H9 (cell line): Measurements from ENCODE around the gene BPIFB6. TPM values are rescaled to one million over a fixed set of nuclear protein-coding genes. Genes with fewer than 3 reads are reported as not detected.

Experiments used
- DNase-seq: peaks from one replicate; pipeline ENCODE4 v3.0.0-alpha.2; 2017
- H2AFZ ChIP-seq: one replicate; pipeline ENCODE4 v1.6.1; 2013; ENCODE audit warnings: mild to moderate bottlenecking, low read length, control low read depth, moderate library complexity
- H2AK5ac ChIP-seq: 2 replicates; pipeline ENCODE4 v1.6.1; 2013; ENCODE audit warnings: low read length, control low read depth, mixed read lengths; ENCODE audit not compliant: insufficient read length
- H2BK120ac ChIP-seq: one replicate; pipeline ENCODE4 v1.6.1; 2013; ENCODE audit warnings: low read depth, mild to moderate bottlenecking, low read length, control low read depth, inconsistent platforms; ENCODE audit not compliant: poor library complexity, severe bottlenecking
- H2BK12ac ChIP-seq: 2 replicates; pipeline ENCODE4 v1.6.1; 2013; ENCODE audit warnings: low read length, control low read depth, mixed read lengths, low read depth; ENCODE audit not compliant: insufficient read length
- H2BK15ac ChIP-seq: 2 replicates; pipeline ENCODE4 v1.6.1; 2013; ENCODE audit warnings: low read depth, low read length, control low read depth
- H2BK20ac ChIP-seq: one replicate; pipeline ENCODE4 v1.6.1; 2013; ENCODE audit warnings: low read depth, mild to moderate bottlenecking, low read length, control low read depth, inconsistent platforms; ENCODE audit not compliant: poor library complexity, severe bottlenecking
- H2BK5ac ChIP-seq: 2 replicates; pipeline ENCODE4 v1.6.1; 2013; ENCODE audit warnings: low read length, control low read depth, mixed read lengths; ENCODE audit not compliant: insufficient read length
- H3K14ac ChIP-seq: 2 replicates; pipeline ENCODE4 v1.6.1; 2013; ENCODE audit warnings: low read length, control low read depth; ENCODE audit not compliant: insufficient read depth
- H3K18ac ChIP-seq: 2 replicates; pipeline ENCODE4 v1.6.1; 2013; ENCODE audit warnings: low read depth, mild to moderate bottlenecking, mixed read lengths, low read length, control low read depth; ENCODE audit not compliant: insufficient read length
- H3K23ac ChIP-seq: 2 replicates; pipeline ENCODE4 v1.6.1; 2013; ENCODE audit warnings: low read length, control low read depth, mixed read lengths, low read depth; ENCODE audit not compliant: insufficient read length
- H3K23me2 ChIP-seq: 2 replicates; pipeline ENCODE4 v1.6.1; 2013; ENCODE audit warnings: low read depth, mild to moderate bottlenecking, mixed read lengths, low read length, control low read depth; ENCODE audit not compliant: insufficient read length, poor library complexity, severe bottlenecking
- H3K27ac ChIP-seq: 2 replicates; pipeline ENCODE4 v1.5.1; 2013; ENCODE audit warnings: low read length, control low read depth, mixed read lengths, low read depth; ENCODE audit not compliant: insufficient read length
- H3K27me3 ChIP-seq: 2 replicates; pipeline ENCODE4 v1.6.1; 2013; ENCODE audit warnings: low read length, control low read depth, inconsistent platforms; ENCODE audit not compliant: insufficient read depth
- H3K4ac ChIP-seq: 2 replicates; pipeline ENCODE4 v1.6.1; 2013; ENCODE audit warnings: low read depth, mild to moderate bottlenecking, control low read depth, inconsistent platforms, low read length, moderate library complexity
- H3K4me1 ChIP-seq: 2 replicates; pipeline ENCODE4 v1.6.1; 2013; ENCODE audit warnings: low read length, control low read depth, inconsistent platforms; ENCODE audit not compliant: insufficient read depth
- H3K4me2 ChIP-seq: 2 replicates; pipeline ENCODE4 v1.6.1; 2013; ENCODE audit warnings: low read length, control low read depth, mixed read lengths; ENCODE audit not compliant: insufficient read length, insufficient read depth
- H3K56ac ChIP-seq: 2 replicates; pipeline ENCODE4 v1.6.1; 2013; ENCODE audit warnings: low read depth, mild to moderate bottlenecking, mixed read lengths, low read length, control low read depth; ENCODE audit not compliant: insufficient read length
- H3K79me1 ChIP-seq: 2 replicates; pipeline ENCODE4 v1.6.1; 2013; ENCODE audit warnings: low read depth, mild to moderate bottlenecking, moderate library complexity, low read length, control low read depth, inconsistent platforms; ENCODE audit not compliant: insufficient read depth, poor library complexity, severe bottlenecking
- H3K79me2 ChIP-seq: 2 replicates; pipeline ENCODE4 v1.6.1; 2013; ENCODE audit warnings: low read length, control low read depth, inconsistent platforms; ENCODE audit not compliant: insufficient read depth
- H3K9ac ChIP-seq: 2 replicates; pipeline ENCODE4 v1.6.1; 2013; ENCODE audit warnings: low read length, control low read depth, mixed read lengths; ENCODE audit not compliant: insufficient read length; ENCODE audit errors: extremely low read depth
- H3K9me3 ChIP-seq: one replicate; pipeline ENCODE4 v1.6.1; 2013; ENCODE audit warnings: low read depth, low read length, inconsistent platforms; ENCODE audit not compliant: control insufficient read depth
- H3T11ph ChIP-seq: one replicate; pipeline ENCODE4 v1.6.1; 2013; ENCODE audit warnings: mild to moderate bottlenecking, low read length, control low read depth, inconsistent platforms
- H4K20me1 ChIP-seq: one replicate; pipeline ENCODE4 v1.6.1; 2013; ENCODE audit not compliant: control insufficient read depth, insufficient read length, insufficient read depth
- H4K5ac ChIP-seq: 2 replicates; pipeline ENCODE4 v1.6.1; 2013; ENCODE audit warnings: low read depth, mild to moderate bottlenecking, mixed read lengths, low read length, control low read depth; ENCODE audit not compliant: insufficient read length
- H4K8ac ChIP-seq: replicated peaks from 2 replicates; pipeline ENCODE4 v1.6.1; 2013; ENCODE audit warnings: low read length, control low read depth, mixed read lengths, low read depth; ENCODE audit not compliant: insufficient read length
- H4K91ac ChIP-seq: 2 replicates; pipeline ENCODE4 v1.6.1; 2013; ENCODE audit warnings: low read depth, mild to moderate bottlenecking, moderate library complexity, mixed read lengths, low read length, control low read depth; ENCODE audit not compliant: insufficient read length
- H3K27ac Mint-ChIP-seq, 3 experiments: 2 replicates in 2 of 3; 3 replicates in 1 of 3; pipeline ENCODE4 v1.8.0; 2020 to 2021; ENCODE audit warnings: mixed read lengths in 3 of 3, mild to moderate bottlenecking in 1 of 3, moderate library complexity in 1 of 3
- H3K27me3 Mint-ChIP-seq: 2 replicates; pipeline ENCODE4 v1.8.0; 2021; ENCODE audit warnings: low read depth, mild to moderate bottlenecking, moderate library complexity, mixed read lengths
- H3K36me3 Mint-ChIP-seq, 3 experiments: 2 replicates in 2 of 3; 3 replicates in 1 of 3; pipeline ENCODE4 v1.8.0; 2020 to 2021; ENCODE audit warnings: low read depth in 3 of 3, mixed read lengths in 3 of 3; ENCODE audit not compliant: insufficient read depth in 1 of 3
- H3K4me1 Mint-ChIP-seq, 2 experiments: 2 replicates each; pipeline ENCODE4 v1.8.0; 2020; ENCODE audit warnings: mixed read lengths in 2 of 2
- H3K4me3 Mint-ChIP-seq, 2 experiments: 2 replicates in 1 of 2; 3 replicates in 1 of 2; pipeline ENCODE4 v1.8.0; 2020 to 2021; ENCODE audit warnings: mild to moderate bottlenecking in 2 of 2, mixed read lengths in 2 of 2, moderate library complexity in 1 of 2
- H3K9me3 Mint-ChIP-seq, 2 experiments: 2 replicates in 1 of 2; 3 replicates in 1 of 2; pipeline ENCODE4 v1.8.0; 2020; ENCODE audit warnings: mild to moderate bottlenecking in 2 of 2, mixed read lengths in 2 of 2, moderate library complexity in 1 of 2
- CTCF ChIP-seq: fragments of 200-600 bp; sonication (generic); conservative IDR thresholded peaks from 3 replicates; pipeline ENCODE4 v1.8.0; 2021; ENCODE audit warnings: antibody characterized with exemption, mild to moderate bottlenecking
- WGBS: extraction: QIAGEN DNeasy Blood & Tissue Kit; methylation state at CpG from one replicate; pipeline ENCODE4 v1.1.7; 2013; ENCODE audit warnings: missing lambda C conversion rate, low lambda C conversion rate, mixed read lengths; ENCODE audit not compliant: insufficient read length; ENCODE audit errors: extremely low coverage; 5-methylcytosine and 5-hydroxymethylcytosine counted together
- total RNA-seq: library from RNA; stranded (reverse); gene quantifications from 2 replicates; pipeline ENCODE4 v1.2.1, GENCODE V29; 2021

Gene BPIFB6
- total RNA-seq, 1 experiment from 2014 or later, result not detected

GRCh38 chr20:33093582-33093981, 62.1 kb downstream of the BPIFB6 start:
- Histone ChIP-seq H3K4me1 (no peaks in the 10 kb centered on the region), H3K4ac (no peak overlapping the region), H3K23ac (no peak overlapping the region), H3K79me2 (no peaks in the 10 kb centered on the region), H3K27ac (no peak overlapping the region), H3K9ac (no peak overlapping the region), H3T11ph (no peak overlapping the region), H3K4me2 (no peak overlapping the region), H2BK12ac (no peak overlapping the region), H3K14ac (no peak overlapping the region), H3K79me1 (no peaks in the 10 kb centered on the region), H3K9me3 (no peaks in the 10 kb centered on the region), H2BK120ac (no peak overlapping the region), H4K8ac (no peak overlapping the region), H3K56ac (no peak overlapping the region), H2BK5ac (no peak overlapping the region), H2AFZ (no peak overlapping the region), H3K27me3 (no peaks in the 10 kb centered on the region), H3K23me2 (no peaks in the 10 kb centered on the region), H2AK5ac (no peak overlapping the region), H2BK15ac (no peak overlapping the region), H4K91ac (no peak overlapping the region), H4K20me1 (no peaks in the 10 kb centered on the region), H2BK20ac (no peak overlapping the region), H4K5ac (no peak overlapping the region), H3K18ac (no peak overlapping the region)
- TF ChIP-seq CTCF, result no peak
- WGBS, result 100% methylated on average over 1 of the region's 1 CpG
- Mint-ChIP-seq H3K4me3 (no peak overlapping the region), H3K27me3 (peaks cover 8% of the 10 kb centered on the region), H3K27ac (no peak overlapping the region), H3K4me1 (0 out of 4 replicates have a peak, but pooled peaks cover 0 to 2% of the 10 kb centered on the region in 2 experiments), H3K36me3 (no peaks in the 10 kb centered on the region), H3K9me3 (no peaks in the 10 kb centered on the region)
- no peak for DNase-seq

Other genes starting within 250 kb of the BPIFB6 start
- gene MAPRE1, start 211.7 kb upstream of the BPIFB6 start, total RNA-seq, result 286 and 289 TPM in 2 replicates
- gene EFCAB8, start 172.7 kb upstream of the BPIFB6 start, total RNA-seq, result 0.09 TPM in 1 of 2 replicates, not detected in the other
- not detected in 2 replicates for gene SUN5, start 27.2 kb upstream of the BPIFB6 start, total RNA-seq
- gene BPIFB2, start 23.9 kb upstream of the BPIFB6 start, total RNA-seq, result not detected in 2 replicates
- not detected in 2 replicates for gene BPIFB3, start 22.3 kb downstream of the BPIFB6 start, total RNA-seq
- not detected in 2 replicates for gene BPIFB4, start 48.0 kb downstream of the BPIFB6 start, total RNA-seq
- gene BPIFA2, start 136.5 kb downstream of the BPIFB6 start, total RNA-seq, result not detected in 2 replicates
- gene BPIFA3, start 185.7 kb downstream of the BPIFB6 start, total RNA-seq, result not detected in 2 replicates
- gene BPIFA1, start 204.3 kb downstream of the BPIFB6 start, total RNA-seq, result not detected in 2 replicates